WTC11 (cell line): ENCODE results near the gene TNFAIP8L3.

Source experiments
- CREM ChIP-seq: sonication (generic); formaldehyde crosslinking; IDR thresholded peaks from 2 replicates; pipeline ENCODE4 v1.8.1; 2022; ENCODE audit warnings: mild to moderate bottlenecking, missing genetic modification reagents, moderate library complexity
- CTCF ChIP-seq: fragments of 200-600 bp; IDR thresholded peaks from 2 replicates; pipeline ENCODE4 v1.8.0; 2022; ENCODE audit warnings: antibody characterized with exemption
- MAX ChIP-seq: sonication (generic); formaldehyde crosslinking; IDR thresholded peaks from 2 replicates; pipeline ENCODE4 v1.8.0; 2022; ENCODE audit warnings: mild to moderate bottlenecking, missing genetic modification reagents
- NFE2L1 ChIP-seq: sonication (generic); formaldehyde crosslinking; IDR thresholded peaks from 2 replicates; pipeline ENCODE4 v1.8.1; 2023; ENCODE audit warnings: missing genetic modification reagents
- NR2C2 ChIP-seq: sonication (generic); formaldehyde crosslinking; IDR thresholded peaks from 2 replicates; pipeline ENCODE4 v1.8.0; 2022; ENCODE audit warnings: mild to moderate bottlenecking, missing genetic modification reagents
- TCF7 ChIP-seq: sonication (generic); formaldehyde crosslinking; IDR thresholded peaks from 2 replicates; pipeline ENCODE4 v1.8.0; 2022; ENCODE audit warnings: mild to moderate bottlenecking, low read depth, missing genetic modification reagents, moderate library complexity
- USF2 ChIP-seq: sonication (generic); formaldehyde crosslinking; IDR thresholded peaks from 2 replicates; pipeline ENCODE4 v1.8.1; 2023; ENCODE audit warnings: mild to moderate bottlenecking, missing genetic modification reagents, moderate library complexity
- ZNF121 ChIP-seq: sonication (generic); formaldehyde crosslinking; IDR thresholded peaks from 2 replicates; pipeline ENCODE4 v1.8.0; 2023; ENCODE audit warnings: missing genetic modification reagents
- ZNF532 ChIP-seq: fragments of 250-450 bp; sonication (Bioruptor Pico); IDR thresholded peaks from 2 replicates; pipeline ENCODE4 v1.9.0; 2021; ENCODE audit warnings: mild to moderate bottlenecking, borderline replicate concordance
- TF ChIP-seq, protein P1 (sequence below): sonication (generic); formaldehyde crosslinking; IDR thresholded peaks from 2 replicates; pipeline ENCODE4 v1.8.0; 2023; ENCODE audit warnings: missing genetic modification reagents

GRCh38 chr15:51137024-51137423 lies 42.3 kb upstream of the TNFAIP8L3 start:
- no peak for TF ChIP-seq CTCF
- no peak for TF ChIP-seq MAX (CRISPR knock-in tag)
- TF ChIP-seq NR2C2 (CRISPR knock-in tag) = no peak
- TF ChIP-seq, protein P1, sequence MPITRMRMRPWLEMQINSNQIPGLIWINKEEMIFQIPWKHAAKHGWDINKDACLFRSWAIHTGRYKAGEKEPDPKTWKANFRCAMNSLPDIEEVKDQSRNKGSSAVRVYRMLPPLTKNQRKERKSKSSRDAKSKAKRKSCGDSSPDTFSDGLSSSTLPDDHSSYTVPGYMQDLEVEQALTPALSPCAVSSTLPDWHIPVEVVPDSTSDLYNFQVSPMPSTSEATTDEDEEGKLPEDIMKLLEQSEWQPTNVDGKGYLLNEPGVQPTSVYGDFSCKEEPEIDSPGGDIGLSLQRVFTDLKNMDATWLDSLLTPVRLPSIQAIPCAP (CRISPR knock-in tag) = no peak
- no peak for TF ChIP-seq ZNF532
- TF ChIP-seq USF2 (CRISPR knock-in tag) = no peak
- no peak for TF ChIP-seq ZNF121
- no peak for TF ChIP-seq CREM (CRISPR knock-in tag)
- TF ChIP-seq NFE2L1 (CRISPR knock-in tag) = no peak
- TF ChIP-seq TCF7 (CRISPR knock-in tag) = no peak
